HG03280 (cell line): ENCODE data around the gene ARHGEF1.
"Not testable (repeated sequence)": the region's sequence is repeated elsewhere in the genome, so short reads cannot be mapped to it uniquely, and the experiment has no call there.

ENCODE experiments used
- ATAC-seq: cut with Tn5 transposase; IDR thresholded peaks from one replicate; pipeline ENCODE4 v1.9.1; 2021; ENCODE audit warnings: mild to moderate bottlenecking, moderate library complexity; ENCODE audit not compliant: unreplicated experiment

The ARHGEF1 gene

DNA sequence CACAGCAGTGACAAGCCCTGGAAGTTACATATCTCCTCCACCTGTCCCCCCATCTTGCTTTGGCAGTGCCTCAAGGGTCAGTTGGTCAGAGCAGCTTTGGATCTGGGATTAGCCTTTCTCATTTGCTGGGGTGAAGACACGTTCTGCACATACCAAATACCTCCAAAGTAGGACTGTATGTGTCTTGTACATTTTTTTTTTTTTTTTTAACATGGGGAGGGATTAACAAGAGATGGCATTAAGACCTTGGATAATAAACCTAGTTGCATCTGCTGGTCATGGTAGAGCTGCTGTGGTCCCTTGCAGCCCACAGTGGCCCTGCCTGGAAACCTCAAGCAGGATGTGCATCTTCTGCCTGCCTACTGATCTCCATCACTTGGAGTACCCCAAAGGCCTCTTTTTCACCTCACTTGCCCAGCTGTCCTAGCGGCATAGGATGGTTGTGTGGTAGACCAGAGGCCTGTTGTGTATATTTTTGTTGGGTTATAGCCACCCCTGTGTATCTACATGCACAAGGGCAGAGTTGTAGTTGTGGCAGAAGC is 20.5 kb upstream of the ARHGEF1 start:
- ATAC-seq, result no peak

DNA sequence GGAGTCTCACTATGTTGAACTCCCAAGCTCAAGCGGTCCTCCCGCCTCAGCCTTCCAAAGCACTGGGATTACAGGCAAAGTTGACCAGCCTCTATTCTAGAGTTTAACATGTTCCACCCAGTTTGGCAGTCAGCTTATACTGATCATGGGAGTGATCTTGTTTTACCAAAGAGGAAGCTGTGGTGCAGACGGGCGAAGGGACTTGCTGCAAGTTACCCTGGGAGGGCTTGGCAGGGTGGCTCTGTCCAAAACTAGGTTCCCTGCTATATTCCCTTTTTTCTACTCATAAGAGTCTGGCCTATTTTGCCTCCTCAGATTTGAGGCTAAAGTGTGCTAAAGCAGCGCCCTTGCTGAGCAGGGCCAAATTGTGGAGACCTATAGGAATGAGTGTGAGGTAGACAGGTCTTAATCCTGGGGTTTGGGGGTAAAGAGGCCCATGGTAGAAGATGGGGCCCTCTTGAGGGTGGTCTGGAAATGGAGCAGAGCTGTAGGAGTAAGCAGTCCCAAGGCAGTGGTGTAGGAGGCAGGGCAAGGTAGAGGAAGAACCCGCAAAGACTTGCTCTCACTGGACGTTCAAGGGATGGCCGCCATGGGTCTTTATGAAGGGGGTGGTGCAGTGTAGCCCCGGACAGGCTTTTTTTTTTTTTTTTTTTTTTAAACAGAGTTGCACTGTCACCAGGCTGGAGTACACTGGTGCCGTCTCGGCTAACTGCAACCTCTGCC is 19.6 kb upstream of the ARHGEF1 start:
- no peak for ATAC-seq

DNA sequence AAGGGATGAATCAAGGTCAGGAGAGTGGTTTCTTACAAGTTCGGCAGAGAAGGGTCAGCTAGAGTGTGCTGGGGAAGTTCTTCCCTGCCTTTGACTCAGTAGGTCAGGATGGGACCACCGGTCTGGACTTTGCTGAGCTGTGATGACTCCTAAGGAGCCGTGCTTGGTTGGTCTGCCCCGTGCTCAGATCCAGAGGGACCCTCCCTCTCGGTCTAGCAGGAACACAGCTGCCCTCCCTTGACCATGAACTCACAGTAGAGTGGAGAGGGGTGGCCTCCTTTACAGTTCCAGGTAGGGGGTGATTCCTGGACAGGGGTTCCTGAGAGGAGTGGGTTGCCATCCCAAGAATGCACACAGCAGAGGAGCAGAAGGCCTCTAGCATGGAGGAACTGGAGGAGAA is 18.6 kb upstream of the ARHGEF1 start:
- no peak for ATAC-seq

DNA sequence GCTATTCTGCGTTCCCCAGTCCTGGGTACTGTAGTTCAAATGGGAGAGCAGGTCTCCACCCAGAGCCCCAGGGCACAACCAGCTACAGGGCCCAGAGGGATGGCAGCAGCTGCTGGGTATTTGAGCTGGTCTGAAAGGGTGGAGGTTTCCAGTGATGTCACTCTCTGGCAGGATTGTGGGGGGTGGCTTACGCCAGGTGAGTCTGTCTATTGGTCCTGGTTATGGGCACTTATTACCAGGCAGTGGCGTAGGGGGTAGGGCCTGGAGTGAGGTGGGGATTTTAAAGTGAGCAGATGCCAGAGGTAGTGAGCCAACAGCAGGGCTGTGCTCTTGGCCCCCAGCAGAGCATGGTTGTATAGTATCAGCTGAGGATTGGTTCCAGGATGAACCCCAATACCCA is 16.7 kb upstream of the ARHGEF1 start:
- no peak for ATAC-seq

DNA sequence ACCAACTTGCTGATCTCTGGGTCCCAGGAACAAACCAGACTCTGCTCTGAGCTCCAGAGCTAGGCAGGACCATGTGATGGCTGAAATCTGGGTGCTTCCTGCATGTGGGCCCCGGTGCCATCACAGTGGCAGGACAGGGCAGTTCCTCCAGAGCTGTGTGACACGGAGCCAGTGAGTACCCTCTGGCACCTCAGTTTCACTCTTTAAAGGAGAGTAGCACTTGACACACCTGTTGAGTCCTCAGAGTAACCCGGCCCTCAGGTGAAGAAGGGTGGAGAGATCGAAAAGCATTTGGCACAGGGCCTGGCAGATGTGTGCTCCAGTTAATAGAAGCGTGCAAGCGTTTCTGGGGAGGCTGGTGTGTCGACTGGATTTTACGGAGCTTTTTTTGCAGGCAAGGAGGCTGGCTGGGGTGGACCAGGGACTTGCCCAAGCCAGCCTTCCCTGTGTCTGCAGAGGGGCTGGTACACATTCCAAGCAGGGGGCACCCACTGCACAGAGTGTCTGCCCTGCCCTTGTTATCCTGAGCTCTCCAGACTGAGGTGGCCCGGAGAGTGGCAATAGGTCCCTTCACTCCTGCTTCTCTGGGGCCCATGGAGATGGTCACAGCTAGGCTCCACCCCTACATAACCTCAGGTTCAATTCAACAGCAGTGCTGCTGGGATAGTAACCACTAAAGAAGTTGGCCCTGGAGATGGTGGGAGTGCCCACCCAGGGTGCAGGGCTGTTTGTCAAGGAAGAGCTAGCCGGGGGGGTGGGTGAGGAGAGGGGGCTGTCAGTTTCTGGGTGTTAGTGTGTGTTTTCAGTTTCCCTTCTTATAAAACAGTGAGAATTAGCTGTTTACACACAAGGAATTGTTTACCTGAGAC is 14.6 kb upstream of the ARHGEF1 start:
- no peak for ATAC-seq

DNA sequence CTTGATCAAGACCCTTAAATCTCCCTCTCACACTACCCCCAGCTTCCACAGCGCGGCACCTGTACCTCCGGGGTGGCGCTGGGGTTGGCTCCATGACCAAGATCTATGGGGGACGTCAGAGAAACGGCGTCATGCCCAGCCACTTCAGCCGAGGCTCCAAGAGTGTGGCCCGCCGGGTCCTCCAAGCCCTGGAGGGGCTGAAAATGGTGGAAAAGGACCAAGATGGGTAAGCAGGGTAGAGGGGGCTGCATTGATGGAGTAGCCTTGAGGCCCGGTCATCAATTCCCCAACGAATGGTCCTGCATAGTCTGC is 14.0 kb upstream of the ARHGEF1 start:
- ATAC-seq, result no peak

DNA sequence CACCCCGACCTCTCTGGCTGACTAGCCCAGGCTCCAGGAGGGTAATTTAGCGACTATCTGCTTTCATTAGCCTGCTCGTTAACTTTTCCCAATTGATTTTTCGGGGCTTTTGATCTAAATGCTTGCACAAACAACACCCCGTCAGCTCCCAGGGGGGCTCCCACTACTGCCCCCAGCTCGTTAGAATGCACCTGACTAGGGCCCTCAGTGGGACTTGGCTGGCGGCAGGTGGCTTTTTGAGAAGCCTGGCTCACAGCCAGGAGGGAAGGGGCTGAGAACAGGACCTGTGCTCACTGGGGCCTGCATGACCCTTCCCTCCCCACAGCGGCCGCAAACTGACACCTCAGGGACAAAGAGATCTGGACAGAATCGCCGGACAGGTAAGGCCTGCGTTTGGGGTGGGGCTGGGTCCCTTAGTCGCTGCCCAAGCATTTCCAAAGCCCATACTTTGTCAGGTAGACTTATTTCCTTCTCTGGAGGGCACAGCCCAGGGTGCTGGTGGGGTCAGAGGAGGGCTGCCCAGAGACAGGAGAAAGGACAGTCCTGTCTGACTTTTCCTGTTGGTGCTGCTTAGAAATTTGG is 13.5 kb upstream of the ARHGEF1 start:
- ATAC-seq, result no peak

DNA sequence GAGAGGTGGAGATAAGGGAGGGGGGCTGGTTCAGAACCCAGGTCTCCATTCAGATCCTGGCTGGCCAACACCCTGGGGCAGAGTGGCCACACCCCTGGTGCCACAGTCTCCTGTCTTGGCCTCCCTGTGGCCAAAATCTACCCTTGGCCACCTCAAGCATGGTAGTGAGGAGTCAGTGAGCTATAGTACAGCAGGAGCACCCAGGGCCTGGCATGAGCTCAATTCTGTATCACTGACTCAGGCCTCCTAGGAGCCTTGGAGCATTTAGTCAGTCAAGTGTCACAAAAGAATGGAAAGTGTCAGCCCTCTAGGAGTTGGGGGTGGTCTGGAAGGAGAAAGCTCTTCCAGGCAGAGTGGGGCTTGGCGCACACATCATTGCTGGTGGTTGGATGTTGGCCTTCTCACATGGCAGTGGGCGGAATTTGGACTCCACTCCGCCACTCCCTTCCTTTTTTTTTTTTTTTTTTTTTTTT is 12.5 kb upstream of the ARHGEF1 start:
- no peak for ATAC-seq

DNA sequence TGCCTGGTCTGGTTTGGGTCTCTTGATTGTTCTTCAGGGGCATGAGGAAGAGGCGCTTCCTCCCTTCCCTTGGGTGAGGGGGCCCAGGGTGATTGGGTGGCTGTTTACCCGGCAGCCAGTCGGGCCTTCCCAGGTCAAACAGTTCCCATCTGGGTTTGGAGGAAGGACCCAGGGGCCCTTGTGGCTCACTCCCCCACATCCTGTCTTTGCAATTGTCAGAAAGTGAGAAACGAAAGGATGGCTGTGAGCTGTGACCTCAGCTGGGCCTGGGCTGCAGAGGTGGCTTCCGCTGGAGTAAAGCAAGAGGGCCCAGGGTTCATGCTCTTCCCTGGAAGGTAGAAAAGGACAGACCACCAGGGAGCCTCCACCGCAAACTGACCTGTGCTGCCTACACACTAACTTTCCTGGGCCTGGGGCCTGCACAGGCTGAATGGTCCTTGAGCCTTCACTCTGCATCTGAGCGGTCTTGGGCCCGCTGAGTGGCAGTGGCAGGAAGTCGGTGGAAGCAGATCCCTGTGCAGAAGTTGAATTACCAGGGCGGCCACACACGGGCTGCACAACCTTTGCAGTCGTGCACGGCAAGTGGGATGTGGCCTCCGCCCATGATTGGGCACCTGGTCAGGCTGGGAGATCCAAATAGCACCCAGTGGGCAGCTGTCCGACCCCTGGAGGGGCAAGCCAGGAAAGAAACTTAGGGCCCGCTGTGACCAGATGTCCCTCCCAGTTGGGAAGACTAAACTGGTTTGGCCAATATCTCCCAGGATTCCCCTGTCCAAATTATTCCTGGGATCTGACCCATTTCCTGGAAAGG is 11.2 kb upstream of the ARHGEF1 start:
- no peak for ATAC-seq

DNA sequence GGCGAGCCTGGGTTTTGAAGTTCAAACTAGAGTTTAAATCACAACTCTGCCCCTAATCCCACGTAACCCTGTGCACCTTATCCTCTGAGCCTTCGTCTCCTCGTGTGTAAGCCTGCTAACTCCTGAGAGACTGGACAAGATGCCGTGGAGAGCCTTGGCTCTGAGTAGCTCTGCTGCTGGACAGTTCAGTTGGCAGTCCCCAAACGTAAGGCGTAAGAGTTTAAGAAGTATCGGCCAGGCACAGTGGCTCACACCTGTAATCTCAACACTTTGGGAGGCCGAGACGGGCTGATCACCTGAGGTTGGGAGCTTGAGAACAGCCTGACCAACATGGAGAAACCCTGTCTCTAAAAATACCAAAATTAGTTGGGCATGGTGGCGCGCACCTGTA is 10.6 kb upstream of the ARHGEF1 start:
- no peak for ATAC-seq

DNA sequence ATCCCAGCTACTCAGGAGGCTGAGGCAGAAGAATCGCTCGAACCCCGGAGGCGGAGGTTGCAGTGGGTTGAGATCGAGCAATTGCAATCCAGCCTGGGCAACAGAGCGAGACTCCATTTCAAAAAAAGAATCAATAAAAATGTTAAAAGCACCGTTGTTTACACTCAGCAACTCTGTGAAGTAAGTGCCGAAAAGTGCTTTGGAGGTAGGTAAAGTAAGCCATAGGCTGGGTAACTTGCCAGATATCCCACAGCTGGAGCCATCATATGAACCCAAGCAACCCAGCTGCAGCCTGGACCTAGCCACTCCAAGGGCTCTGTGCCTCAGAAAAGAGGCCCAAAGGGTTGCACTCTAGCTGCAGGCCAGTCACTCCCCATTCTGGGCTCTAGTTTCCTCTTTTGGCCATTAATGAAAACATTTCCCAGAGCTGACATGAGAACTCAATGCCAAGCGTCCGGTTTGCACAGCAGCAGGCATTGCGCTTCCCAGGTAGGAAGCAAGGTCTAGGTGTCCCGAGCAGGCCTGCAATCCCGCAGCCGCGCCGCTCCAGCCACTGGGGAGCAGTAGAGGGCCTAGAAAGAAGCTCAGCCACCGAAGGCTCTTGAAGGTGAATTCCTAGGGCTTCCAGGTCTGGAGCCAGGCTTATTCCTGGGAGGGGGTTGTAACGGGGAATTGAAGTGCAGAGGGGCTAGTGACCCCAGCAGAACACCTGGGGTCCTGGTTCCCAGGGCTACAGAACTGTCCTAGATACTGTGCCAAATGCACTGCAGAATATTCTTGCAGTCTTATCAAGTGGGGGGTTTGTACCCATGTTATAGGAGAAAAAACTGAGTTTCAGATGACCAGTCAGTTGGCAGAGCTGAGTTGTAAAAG is 10.0 kb upstream of the ARHGEF1 start:
- no peak for ATAC-seq

DNA sequence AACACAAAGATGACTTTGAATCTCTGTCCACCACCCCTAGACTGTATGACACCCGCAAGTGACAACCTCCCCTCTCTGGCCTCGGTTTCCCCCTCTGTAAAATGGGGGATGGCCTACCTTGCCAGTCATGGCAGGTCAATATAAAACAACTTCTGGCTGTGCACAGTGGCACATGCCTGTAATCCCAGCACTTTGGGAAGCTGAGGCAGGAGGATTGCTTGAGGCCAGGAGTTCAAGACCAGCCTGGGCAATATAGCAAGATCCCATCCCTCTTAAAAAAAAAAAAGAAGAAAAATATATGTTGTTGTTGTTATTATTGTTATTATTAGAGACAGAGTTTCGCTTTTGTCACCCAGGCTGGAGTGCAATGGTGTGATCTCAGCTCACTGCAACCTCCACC is 7.0 kb upstream of the ARHGEF1 start:
- not testable (repeated sequence) for ATAC-seq

DNA sequence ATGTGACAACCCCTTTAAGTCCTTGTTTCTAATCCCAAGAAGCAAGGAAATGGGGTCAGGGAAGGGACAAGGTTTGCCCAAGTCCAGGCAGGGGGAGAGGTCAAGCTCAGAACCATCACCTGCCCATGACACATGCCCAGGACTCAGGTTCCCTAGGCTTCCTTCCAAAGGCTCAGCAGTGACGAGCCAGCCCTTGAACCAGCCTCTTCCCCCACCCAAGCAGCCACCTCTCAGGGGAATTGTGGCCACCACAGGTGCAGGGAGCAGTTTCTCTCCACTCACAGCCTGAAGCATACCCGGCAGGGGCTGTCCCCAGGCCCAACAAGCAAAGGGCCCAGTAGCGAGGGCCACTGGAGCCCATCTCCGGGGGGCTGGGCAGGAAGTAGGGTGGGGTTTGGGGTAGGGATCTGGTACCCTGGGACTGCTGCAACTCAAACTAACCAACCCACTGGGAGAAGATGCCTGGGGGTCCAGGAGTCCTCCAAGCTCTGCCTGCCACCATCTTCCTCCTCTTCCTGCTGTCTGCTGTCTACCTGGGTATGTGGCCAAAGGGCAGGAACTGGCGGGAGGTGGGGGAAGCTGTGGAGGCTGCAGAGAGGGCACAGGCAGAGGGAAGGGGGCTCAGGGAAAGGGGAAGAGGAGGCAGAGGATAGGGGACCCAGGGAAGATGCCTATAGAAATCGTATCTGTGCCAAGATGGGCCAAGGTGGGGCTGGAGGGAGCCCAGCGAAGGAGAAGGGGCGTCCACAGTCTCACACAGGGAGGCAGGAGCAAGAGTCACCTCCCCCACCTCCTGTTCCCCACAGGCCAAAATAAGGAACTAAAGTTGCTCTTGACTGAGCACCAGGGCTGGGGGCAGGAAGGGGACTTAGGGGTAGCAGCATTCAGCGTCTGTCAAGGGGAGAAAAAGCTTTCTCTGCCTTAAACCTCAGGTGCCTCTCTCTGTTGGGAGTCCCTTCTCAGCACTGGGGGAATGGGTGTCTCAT is 5.8 kb upstream of the ARHGEF1 start, which contains the start of gene CD79A:
Gene CD79A, plus strand, starts transcription at position 433 of the 986 bp plus-strand sequence. Its CDS starts 26 bp downstream, at position 459.
- peak; percentile 55 for ATAC-seq

DNA sequence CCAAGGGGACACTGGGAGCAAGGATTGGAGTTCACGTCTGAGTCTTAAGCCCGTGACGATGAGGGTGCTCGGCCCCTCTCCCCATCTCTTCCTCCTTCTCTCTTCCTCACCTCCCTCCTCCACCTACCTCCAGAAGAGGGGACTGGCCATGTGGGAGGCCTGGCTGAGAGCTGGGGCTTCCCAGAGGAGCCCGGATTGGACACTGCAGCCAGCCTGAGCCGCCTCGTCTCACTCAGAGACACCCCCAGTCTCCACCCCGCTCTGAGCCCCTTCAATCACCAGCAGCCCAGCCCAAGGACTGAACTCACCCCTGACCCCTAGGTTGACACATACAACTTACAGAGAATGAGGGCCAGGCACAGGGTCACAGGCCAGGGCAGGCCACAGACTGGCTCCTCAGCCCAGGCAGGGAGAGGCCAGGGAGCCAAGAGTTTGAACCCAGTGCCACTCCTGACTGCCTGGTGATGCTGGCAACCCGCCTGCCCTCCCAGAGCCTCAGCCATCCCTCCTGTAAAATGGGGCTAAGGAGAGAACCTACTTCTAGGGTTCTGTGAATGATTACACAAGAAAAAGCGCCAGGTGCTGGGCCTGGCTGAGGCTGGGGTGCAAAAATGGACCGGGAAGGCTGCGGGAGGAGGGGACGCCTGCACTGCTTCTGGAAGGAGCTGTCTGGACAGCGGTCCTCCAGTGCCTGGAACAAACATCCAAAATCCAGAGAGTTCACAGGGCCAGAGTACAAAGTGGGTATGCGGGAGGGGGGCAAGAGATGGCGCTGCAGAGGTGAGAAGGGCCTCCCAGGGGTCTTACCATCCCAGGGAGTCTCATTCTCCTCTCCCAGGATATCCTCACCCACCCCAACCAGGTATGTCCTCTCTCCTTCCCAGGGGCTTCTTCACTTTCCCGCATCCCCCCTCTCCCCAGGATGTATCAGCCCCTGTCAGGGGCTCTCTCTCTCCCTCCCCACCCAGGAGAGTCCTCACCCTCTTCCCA is 4.8 kb upstream of the ARHGEF1 start:
- ATAC-seq, result no peak

DNA sequence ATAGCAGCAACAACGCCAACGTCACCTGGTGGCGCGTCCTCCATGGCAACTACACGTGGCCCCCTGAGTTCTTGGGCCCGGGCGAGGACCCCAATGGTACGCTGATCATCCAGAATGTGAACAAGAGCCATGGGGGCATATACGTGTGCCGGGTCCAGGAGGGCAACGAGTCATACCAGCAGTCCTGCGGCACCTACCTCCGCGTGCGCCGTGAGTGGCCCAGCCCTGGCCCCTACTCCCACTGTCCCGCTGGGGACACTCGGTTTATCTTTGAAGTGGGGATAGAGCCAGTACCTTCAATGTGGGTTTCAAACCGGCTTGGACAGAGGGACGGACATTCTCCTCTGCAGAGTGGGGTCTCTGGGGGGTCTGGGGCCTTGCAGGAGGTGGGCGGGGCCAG is 3.9 kb upstream of the ARHGEF1 start:
- ATAC-seq, result no peak

DNA sequence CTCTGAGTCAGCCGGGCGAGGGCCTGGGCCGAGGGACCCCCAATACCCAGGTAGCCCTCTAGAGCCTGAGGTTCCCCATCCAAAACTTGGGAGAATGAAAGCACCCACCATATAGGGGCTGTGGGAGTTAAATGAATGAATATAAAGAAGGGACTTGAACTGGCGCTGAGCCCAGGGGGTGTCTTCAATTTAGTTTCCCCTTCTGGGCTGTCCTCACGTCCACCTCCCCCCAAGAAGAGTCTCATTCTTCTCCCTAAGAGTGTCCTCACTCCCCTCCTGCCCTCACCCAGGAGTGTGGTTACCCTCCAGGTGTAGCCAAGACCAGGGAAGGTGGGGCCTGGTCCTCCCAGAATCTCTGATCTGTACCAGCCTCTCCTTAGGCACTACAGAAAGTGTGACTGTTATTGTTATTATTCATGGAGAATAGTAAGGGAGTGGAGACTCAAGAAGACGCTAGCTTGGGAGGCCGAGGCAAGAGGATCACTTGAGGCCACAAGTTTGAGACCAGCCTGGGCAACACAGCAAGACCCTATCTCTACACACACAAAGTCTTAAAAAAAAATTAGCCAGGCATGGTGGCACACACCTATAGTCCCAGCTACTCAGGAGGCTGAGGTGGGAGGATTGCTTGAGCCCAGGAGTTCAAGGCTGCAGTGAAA is 3.2 kb upstream of the ARHGEF1 start:
- ATAC-seq, result no peak

DNA sequence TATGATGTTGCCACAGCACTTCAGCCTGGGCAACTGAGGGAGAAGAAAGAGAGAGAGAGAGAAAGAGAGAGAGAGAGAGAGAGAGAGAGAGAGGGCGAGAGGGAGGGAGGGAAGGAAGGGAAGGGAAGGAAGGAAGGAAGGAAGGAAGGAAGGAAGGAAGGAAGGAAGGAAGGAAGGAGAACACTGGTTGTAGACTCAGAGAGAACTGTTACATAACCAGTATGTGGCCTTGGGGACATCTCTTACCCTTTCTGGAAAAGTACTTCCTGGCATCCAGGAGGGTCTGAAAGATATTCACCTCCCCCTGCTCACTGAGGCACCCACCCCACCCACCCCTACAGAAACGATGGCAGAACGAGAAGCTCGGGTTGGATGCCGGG is 2.7 kb upstream of the ARHGEF1 start:
- ATAC-seq, result no peak
